Liver (tissue), 9 donors: ENCODE results near the gene EIF4B. TPM values are rescaled to one million over a fixed set of nuclear protein-coding genes. Genes with fewer than 3 reads are reported as not detected.

Source experiments
- DNase-seq: peaks from one replicate; pipeline ENCODE4 v3.0.0-alpha.2; 2017; ENCODE audit warnings: low spot score
- H3K27ac ChIP-seq, 2 donors: one replicate each; pipeline ENCODE4 v1.7.0; 2013; ENCODE audit warnings: inconsistent platforms in 2 of 2, low read length in 2 of 2, control low read depth in 1 of 2, low read depth in 1 of 2, mild to moderate bottlenecking in 1 of 2
- H3K27me3 ChIP-seq, 4 donors: one replicate each; pipeline versions ENCODE4 v1.6.1 to v1.7.0; 2013; ENCODE audit warnings: low read length in 3 of 4, inconsistent platforms in 1 of 4, mild to moderate bottlenecking in 1 of 4, moderate library complexity in 1 of 4; ENCODE audit not compliant: control insufficient read depth in 4 of 4, insufficient read depth in 4 of 4
- H3K36me3 ChIP-seq, 4 donors: one replicate each; pipeline versions ENCODE4 v1.6.1 to v1.7.0; 2013; ENCODE audit warnings: low read length in 3 of 4, mild to moderate bottlenecking in 3 of 4, low read depth in 1 of 4, moderate library complexity in 1 of 4; ENCODE audit not compliant: control insufficient read depth in 4 of 4, insufficient read depth in 3 of 4
- H3K4me1 ChIP-seq, 4 donors: one replicate each; pipeline versions ENCODE4 v1.6.1 to v1.7.0; 2013; ENCODE audit warnings: low read length in 3 of 4, mild to moderate bottlenecking in 3 of 4, moderate library complexity in 1 of 4; ENCODE audit not compliant: control insufficient read depth in 4 of 4, insufficient read depth in 4 of 4
- H3K4me3 ChIP-seq, 3 donors: one replicate each; pipeline versions ENCODE4 v1.6.1 to v1.7.0; 2013; ENCODE audit warnings: low read length in 3 of 3, control low read depth in 1 of 3, low read depth in 1 of 3, mild to moderate bottlenecking in 1 of 3
- H3K9ac ChIP-seq, 2 donors: one replicate each; pipeline ENCODE4 v1.7.0; 2013; ENCODE audit warnings: low read length in 2 of 2, mild to moderate bottlenecking in 2 of 2, moderate library complexity in 2 of 2, control low read depth in 1 of 2, low read depth in 1 of 2
- H3K9me3 ChIP-seq, 4 donors: one replicate each; pipeline versions ENCODE4 v1.6.1 to v1.7.0; 2013; ENCODE audit warnings: low read length in 3 of 4; ENCODE audit not compliant: control insufficient read depth in 4 of 4
- EGR1 ChIP-seq, 2 donors: IDR thresholded peaks; 2 replicates each; pipeline ENCODE4 v1.6.1; 2016 to 2018; ENCODE audit warnings: antibody characterized with exemption in 2 of 2, low read depth in 2 of 2
- FOXA1 ChIP-seq: IDR thresholded peaks from 2 replicates; pipeline ENCODE4 v1.6.1; 2016; ENCODE audit warnings: antibody characterized with exemption
- FOXA2 ChIP-seq: IDR thresholded peaks from 2 replicates; pipeline ENCODE4 v1.6.1; 2016; ENCODE audit warnings: antibody characterized with exemption
- GABPA ChIP-seq, 2 donors: IDR thresholded peaks in 1 of 2; conservative IDR thresholded peaks in 1 of 2; 2 replicates each; pipeline ENCODE4 v1.6.1; 2016; ENCODE audit warnings: antibody characterized with exemption in 2 of 2, mild to moderate bottlenecking in 1 of 2, moderate library complexity in 1 of 2
- HNF4A ChIP-seq, 2 donors: conservative IDR thresholded peaks; 2 replicates each; pipeline ENCODE4 v1.6.1; 2016; ENCODE audit warnings: antibody characterized with exemption in 2 of 2, mild to moderate bottlenecking in 2 of 2
- HNF4G ChIP-seq: IDR thresholded peaks from 2 replicates; pipeline ENCODE4 v1.6.1; 2016; ENCODE audit warnings: antibody characterized with exemption
- JUND ChIP-seq, 2 donors: IDR thresholded peaks; 2 replicates each; pipeline ENCODE4 v1.6.1; 2016; ENCODE audit warnings: antibody characterized with exemption in 2 of 2
- MAX ChIP-seq: IDR thresholded peaks from 2 replicates; pipeline ENCODE4 v1.6.1; 2016; ENCODE audit warnings: antibody characterized with exemption
- NR2F2 ChIP-seq: IDR thresholded peaks from 2 replicates; pipeline ENCODE4 v1.6.1; 2016; ENCODE audit warnings: antibody characterized with exemption
- RAD21 ChIP-seq, 2 donors: IDR thresholded peaks; 2 replicates each; pipeline ENCODE4 v1.6.1; 2016; ENCODE audit warnings: antibody characterized with exemption in 2 of 2, mild to moderate bottlenecking in 2 of 2
- REST ChIP-seq: IDR thresholded peaks from 2 replicates; pipeline ENCODE4 v1.6.1; 2016; ENCODE audit warnings: antibody characterized with exemption, mild to moderate bottlenecking
- RXRA ChIP-seq, 2 donors: IDR thresholded peaks; 2 replicates each; pipeline ENCODE4 v1.6.1; 2017 to 2018; ENCODE audit warnings: antibody characterized with exemption in 2 of 2, mild to moderate bottlenecking in 1 of 2
- SP1 ChIP-seq: IDR thresholded peaks from 2 replicates; pipeline ENCODE4 v1.6.1; 2018; ENCODE audit warnings: antibody characterized with exemption, mild to moderate bottlenecking
- TAF1 ChIP-seq: conservative IDR thresholded peaks from 2 replicates; pipeline ENCODE4 v1.6.1; 2016; ENCODE audit warnings: antibody characterized with exemption, mild to moderate bottlenecking
- YY1 ChIP-seq: IDR thresholded peaks from 2 replicates; pipeline ENCODE4 v1.6.1; 2016; ENCODE audit warnings: antibody characterized with exemption, mild to moderate bottlenecking
- ZBTB33 ChIP-seq: IDR thresholded peaks from 2 replicates; pipeline ENCODE4 v1.6.1; 2016; ENCODE audit warnings: antibody characterized with exemption
- WGBS: extraction: QIAGEN DNeasy Blood & Tissue Kit; methylation state at CpG from one replicate; pipeline ENCODE4 v1.1.7; 2013; 5-methylcytosine and 5-hydroxymethylcytosine counted together
- polyA plus RNA-seq, 2 donors: library from polyadenylated mRNA; stranded (reverse) in 1 of 2; unstranded in 1 of 2; fragments of 200-250 nt in 1 of 2; fragments of >200 nt in 1 of 2; fragmentation: Nextera tagmentation in 1 of 2; extraction: Ambion mirVana in 1 of 2; gene quantifications; one replicate each; pipeline versions ENCODE4 v1.2.1 to v1.2.3, GENCODE V29; 2013 to 2015
- total RNA-seq, 2 donors: library from RNA; depleted of rRNA; stranded (reverse); fragments of >200 nt; gene quantifications; one replicate each; pipeline ENCODE4 v1.2.3, GENCODE V29; 2014
- donor health status: healthy.
- donor health status: healthy.
- donor health status: healthy.
- donor health status: healthy.
- donor health status: healthy.

Gene EIF4B
- total and polyA plus RNA-seq, 4 donors = 32.1 to 273 (median 169) TPM

- TF ChIP-seq ZBTB33 = no peak
- TF ChIP-seq HNF4A (conservative IDR thresholded peaks at IDR 0.05) = no peak
- TF ChIP-seq YY1 = no peak
- TF ChIP-seq MAX = no peak
- TF ChIP-seq FOXA1 = no peak
Measured at GRCh38 chr12:53060064-53060720, 53.9 kb downstream of the EIF4B start (continued).

GRCh38 chr12:53060721-53061276 lies 54.5 kb downstream of the EIF4B start:
- peak overlapping the region; percentile 63 to 71 for H3K27ac ChIP-seq
- no peak for DNase-seq

GRCh38 chr12:53061404-53062010 lies 55.3 kb downstream of the EIF4B start:
- peak; percentile 79 for DNase-seq
- Histone ChIP-seq H3K36me3 (peaks cover 3 to 44% (median 28%) of the 10 kb centered on the region in 4 donors), H3K27ac (peak overlapping the region; percentile 63 to 71), H3K9me3 (no peaks in the 10 kb centered on the region), H3K9ac (no peak overlapping the region), H3K27me3 (no peaks in the 10 kb centered on the region), H3K4me3 (no peak overlapping the region), H3K4me1 (peaks cover 18 to 44% (median 30%) of the 10 kb centered on the region in 4 donors)
- TF ChIP-seq TAF1 (no peak), JUND (IDR thresholded peaks at IDR 0.05) (peak; percentile 22 to 30), SP1 (peak; percentile 58), NR2F2 (no peak), GABPA (IDR thresholded peaks at IDR 0.05 in 1 of 2, conservative IDR thresholded peaks at IDR 0.05 in 1 of 2) (peak in 1 of 2 donors; percentile 44), YY1 (peak; percentile 38), FOXA2 (peak; percentile 97), HNF4G (no peak), RAD21 (IDR thresholded peaks at IDR 0.05) (peak; percentile 32 to 52), FOXA1 (peak; percentile 97), RXRA (IDR thresholded peaks at IDR 0.05) (peak; percentile 93 to 96), HNF4A (conservative IDR thresholded peaks at IDR 0.05) (peak; percentile 57 to 76), REST (peak; percentile 27), MAX (no peak), ZBTB33 (no peak)
- 25% methylated on average over 5 of the region's 5 CpGs for WGBS

More at GRCh38 chr12:53060721-53061276, 54.5 kb downstream of the EIF4B start:
- TF ChIP-seq JUND (IDR thresholded peaks at IDR 0.05) (no peak), SP1 (no peak), EGR1 (IDR thresholded peaks at IDR 0.05; ENCODE audit: low read depth in 2 of 2) (no peak)
- H3K27me3 ChIP-seq = no peaks in the 10 kb centered on the region
- H3K9me3 ChIP-seq = no peaks in the 10 kb centered on the region
- 48% methylated on average over 18 of the region's 18 CpGs for WGBS
- H3K4me1 ChIP-seq = peaks cover 18 to 45% (median 27%) of the 10 kb centered on the region in 4 donors
- H3K9ac ChIP-seq = no peak overlapping the region
- peaks cover 3 to 48% (median 32%) of the 10 kb centered on the region in 4 donors for H3K36me3 ChIP-seq
- no peak overlapping the region for H3K4me3 ChIP-seq
